ENCODE results near the gene MATN4. TPM values are rescaled to one million over a fixed set of nuclear protein-coding genes. Genes with fewer than 3 reads are reported as not detected.

The MATN4 gene
- total and polyA plus RNA-seq, 2 of the 13 experiments (the other 11 are each of a cell fraction or from before 2014, with no cell fraction given): not detected

GRCh38 chr20:45345104-45345936 is 37.2 kb upstream of the MATN4 start (continued):
- TF ChIP-seq RAD51 (IDR thresholded peaks at IDR 0.05; ENCODE audit: borderline replicate concordance): no peak
- peak; percentile 51 for TF ChIP-seq ZNF317 (CRISPR knock-in tag; IDR thresholded peaks at IDR 0.05)
- TF ChIP-seq JUN (CRISPR knock-in tag; IDR thresholded peaks at IDR 0.05): no peak
- TF ChIP-seq RXRB (CRISPR knock-in tag; IDR thresholded peaks at IDR 0.05; ENCODE audit: borderline replicate concordance): peak; percentile 66; the same call in 1 of the 2 replicates

- in situ Hi-C loops (cut with HindIII; ENCODE audit: extremely low pct_ligation_motif_present, low pct_unique_long_range_greater_than_20kb) (no loop called here), intact Hi-C loops (cut with micrococcal nuclease; ENCODE audit: unreplicated experiment) (loop anchor here (2.0 to 5.0 kb wide), 3 partner anchors 14 to 628 kb away; partner anchors contain the start of genes PIGT and ZNF335)
- FAIRE-seq (peak; percentile 95), ATAC-seq (peak; percentile 61), DNase-seq (ENCODE audit: low spot score) (peak; percentile 97)
- Histone ChIP-seq H4K20me1 (ENCODE audit: insufficient read depth, low read length) (peaks cover 8% of the 10 kb centered on the region; the same call in 1 of the 2 replicates), H3K4me3 (replicated peaks in 1 of 3; ENCODE audit: insufficient read depth in 1 of 3, low read depth in 2 of 3, low read length in 3 of 3) (peak overlapping the region; percentile 49 to 87 (median 54)), H3K36me3 (replicated peaks in 1 of 2; ENCODE audit: control insufficient read depth in 1 of 2, insufficient read depth in 2 of 2, low read length in 2 of 2) (no peaks in the 10 kb centered on the region), H3K4me1 (ENCODE audit: insufficient read depth, low read length) (peaks cover 92% of the 10 kb centered on the region), H3K4me2 (ENCODE audit: low read depth, low read length) (peak overlapping the region; percentile 99), H2AFZ (ENCODE audit: low read length) (no peak overlapping the region), H3K9ac (ENCODE audit: insufficient read depth, low read depth, low read length) (peak overlapping the region; percentile 66), H3K27me3 (ENCODE audit: control insufficient read depth in 1 of 2, insufficient read depth in 2 of 2, low read length in 2 of 2) (peaks cover 0 to 7% of the 10 kb centered on the region in 2 experiments; a peak in 2 of 5 replicates), H3K9me3 (ENCODE audit: low read length) (no peaks in the 10 kb centered on the region), H3K27ac (ENCODE audit: extremely low read length, insufficient read depth, low read length) (peak overlapping the region; percentile 80), H3K79me2 (ENCODE audit: insufficient read depth, low read length) (peaks cover 48% of the 10 kb centered on the region)
- ChIA-PET CTCF (ENCODE audit: low intra/inter-chr PET ratio, low total read pairs) (no interaction called here), POLR2A (interaction anchor here (0.7 to 23.9 kb wide), 18 partner anchors 9 to 1786 kb away, joined by 3 to 1422 read pairs (median 6); partner anchors contain the start of genes PCIF1, PIGT, SDC4 and SGK2)
- BruUV-seq (replicated peaks): no TSS peak
- 4% methylated on average over 9 of the region's 9 CpGs for WGBS (ENCODE audit: low lambda C conversion rate)
- TF ChIP-seq ZNF362 (CRISPR knock-in tag; IDR thresholded peaks at IDR 0.05; ENCODE audit: borderline replicate concordance) (no peak), NFYC (CRISPR knock-in tag; IDR thresholded peaks at IDR 0.05) (peak; percentile 18; the same call in 1 of the 2 replicates), MAX (IDR thresholded peaks at IDR 0.05) (0 out of 2 replicates have a peak, but pooled peaks have one; percentile 28), ZNF850 (CRISPR knock-in tag; conservative IDR thresholded peaks at IDR 0.05) (0 out of 2 replicates have a peak, but pooled peaks have one; percentile 52), SIN3A (IDR thresholded peaks at IDR 0.05; ENCODE audit: borderline replicate concordance, low read depth, low read length) (peak; percentile 51; the same call in 1 of the 2 replicates), TOPORS (CRISPR knock-in tag; IDR thresholded peaks at IDR 0.05) (peak; percentile 71; the same call in 1 of the 2 replicates), ZNF710 (CRISPR knock-in tag; IDR thresholded peaks at IDR 0.05; ENCODE audit: borderline replicate concordance) (no peak), RBFOX2 (IDR thresholded peaks at IDR 0.05; ENCODE audit: low read depth, low read length) (peak; percentile 71), CSRNP1 (CRISPR knock-in tag; IDR thresholded peaks at IDR 0.05) (peak; percentile 67; the same call in 1 of the 2 replicates)
These were observed 36.2 kb upstream of the MATN4 start for GRCh38 chr20:45344168-45344860.
